Measurements from ENCODE around the gene LHFPL3.

DNA sequence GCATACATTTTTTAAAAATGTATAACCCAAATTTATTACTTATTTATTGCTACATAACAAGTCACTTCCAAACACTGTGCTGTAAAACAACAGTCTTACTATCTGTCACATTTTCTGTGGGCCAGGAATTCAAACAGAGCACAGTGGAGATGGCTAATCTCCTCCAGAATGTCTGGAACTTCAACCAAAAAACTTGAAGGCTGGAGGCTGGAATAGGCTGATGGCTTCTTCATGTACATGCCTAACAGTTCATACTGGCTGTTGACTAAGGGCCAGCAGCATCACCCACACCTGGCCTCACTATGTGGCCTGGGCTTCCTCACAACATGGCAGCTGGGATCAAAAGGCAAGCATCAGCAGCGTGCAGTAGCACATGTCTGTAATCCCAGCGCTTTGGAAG, 593.2 kb downstream of the LHFPL3 start:
- TF ChIP-seq, protein P1, sequence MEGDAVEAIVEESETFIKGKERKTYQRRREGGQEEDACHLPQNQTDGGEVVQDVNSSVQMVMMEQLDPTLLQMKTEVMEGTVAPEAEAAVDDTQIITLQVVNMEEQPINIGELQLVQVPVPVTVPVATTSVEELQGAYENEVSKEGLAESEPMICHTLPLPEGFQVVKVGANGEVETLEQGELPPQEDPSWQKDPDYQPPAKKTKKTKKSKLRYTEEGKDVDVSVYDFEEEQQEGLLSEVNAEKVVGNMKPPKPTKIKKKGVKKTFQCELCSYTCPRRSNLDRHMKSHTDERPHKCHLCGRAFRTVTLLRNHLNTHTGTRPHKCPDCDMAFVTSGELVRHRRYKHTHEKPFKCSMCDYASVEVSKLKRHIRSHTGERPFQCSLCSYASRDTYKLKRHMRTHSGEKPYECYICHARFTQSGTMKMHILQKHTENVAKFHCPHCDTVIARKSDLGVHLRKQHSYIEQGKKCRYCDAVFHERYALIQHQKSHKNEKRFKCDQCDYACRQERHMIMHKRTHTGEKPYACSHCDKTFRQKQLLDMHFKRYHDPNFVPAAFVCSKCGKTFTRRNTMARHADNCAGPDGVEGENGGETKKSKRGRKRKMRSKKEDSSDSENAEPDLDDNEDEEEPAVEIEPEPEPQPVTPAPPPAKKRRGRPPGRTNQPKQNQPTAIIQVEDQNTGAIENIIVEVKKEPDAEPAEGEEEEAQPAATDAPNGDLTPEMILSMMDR (IDR thresholded peaks at IDR 0.05) = no peak
- TF ChIP-seq POLR2A (IDR thresholded peaks at IDR 0.05) (no peak), POLR2AphosphoS5 (IDR thresholded peaks at IDR 0.05) (no peak), EP300 (IDR thresholded peaks at IDR 0.05) (no peak)
